Activated naive CD4-positive, alpha-beta T cell treated with Interleukin-2 at 50 U/mL for 16 hours (primary cell): ENCODE data around the gene KCNMA1.

Experiments used
- DNase-seq: peaks from one replicate; pipeline ENCODE4 v3.0.0-alpha.2; 2020

KCNMA1 gene

GRCh38 chr10:77164616-77165311 is 472.8 kb downstream of the KCNMA1 start:
- DNase-seq, result no peak

GRCh38 chr10:77163670-77164348 is 473.8 kb downstream of the KCNMA1 start:
- no peak for DNase-seq

GRCh38 chr10:77162697-77163096 is 474.9 kb downstream of the KCNMA1 start:
- DNase-seq, result no peak

- DNase-seq, result no peak
Measured at GRCh38 chr10:77160679-77161078, 476.9 kb downstream of the KCNMA1 start.

- DNase-seq, result no peak
Measured at GRCh38 chr10:77159538-77160110, 478.0 kb downstream of the KCNMA1 start.

GRCh38 chr10:77158666-77159065 is 478.9 kb downstream of the KCNMA1 start:
- DNase-seq, result no peak

- DNase-seq, result no peak
Measured at GRCh38 chr10:77157248-77158019, 480.2 kb downstream of the KCNMA1 start.

- DNase-seq, result no peak
Measured at GRCh38 chr10:77156406-77156879, 481.2 kb downstream of the KCNMA1 start.

- no peak for DNase-seq
Measured at GRCh38 chr10:77152256-77152655, 485.4 kb downstream of the KCNMA1 start.

GRCh38 chr10:77151408-77151807 is 486.2 kb downstream of the KCNMA1 start:
- DNase-seq, result no peak

GRCh38 chr10:77149706-77150105 is 487.9 kb downstream of the KCNMA1 start:
- no peak for DNase-seq

- DNase-seq, result no peak
Measured at GRCh38 chr10:77149001-77149400, 488.6 kb downstream of the KCNMA1 start.

- no peak for DNase-seq
Measured at GRCh38 chr10:77147871-77148270, 489.7 kb downstream of the KCNMA1 start.

- DNase-seq, result no peak
Measured at GRCh38 chr10:77146712-77147336, 490.8 kb downstream of the KCNMA1 start.

- DNase-seq, result no peak
Measured at GRCh38 chr10:77144656-77145055, 493.0 kb downstream of the KCNMA1 start.

GRCh38 chr10:77139252-77140160 is 498.1 kb downstream of the KCNMA1 start:
- no peak for DNase-seq

GRCh38 chr10:77138541-77138940 is 499.1 kb downstream of the KCNMA1 start:
- DNase-seq, result no peak

- no peak for DNase-seq
Measured at GRCh38 chr10:77135555-77135954, 502.1 kb downstream of the KCNMA1 start.

- DNase-seq, result no peak
Measured at GRCh38 chr10:77131214-77131613, 506.4 kb downstream of the KCNMA1 start.

GRCh38 chr10:77127243-77127642 is 510.4 kb downstream of the KCNMA1 start:
- no peak for DNase-seq

- DNase-seq, result no peak
Measured at GRCh38 chr10:77125231-77125630, 512.4 kb downstream of the KCNMA1 start.

- no peak for DNase-seq
Measured at GRCh38 chr10:77123330-77123729, 514.3 kb downstream of the KCNMA1 start.
